IPS-NIHi7 (cell line): ENCODE measurements around the gene KCNJ8.
A peak's percentile ranks its signal among the peaks of the same experiment; 100 is the strongest.
"Not testable (repeated sequence)": the region's sequence is repeated elsewhere in the genome, so short reads cannot be mapped to it uniquely, and the experiment has no call there.

ENCODE experiments used
- DNase-seq: peaks from one replicate; pipeline ENCODE4 v3.0.0; 2012; ENCODE audit warnings: mixed read lengths; ENCODE audit errors: extremely low spot score

Gene KCNJ8

DNA sequence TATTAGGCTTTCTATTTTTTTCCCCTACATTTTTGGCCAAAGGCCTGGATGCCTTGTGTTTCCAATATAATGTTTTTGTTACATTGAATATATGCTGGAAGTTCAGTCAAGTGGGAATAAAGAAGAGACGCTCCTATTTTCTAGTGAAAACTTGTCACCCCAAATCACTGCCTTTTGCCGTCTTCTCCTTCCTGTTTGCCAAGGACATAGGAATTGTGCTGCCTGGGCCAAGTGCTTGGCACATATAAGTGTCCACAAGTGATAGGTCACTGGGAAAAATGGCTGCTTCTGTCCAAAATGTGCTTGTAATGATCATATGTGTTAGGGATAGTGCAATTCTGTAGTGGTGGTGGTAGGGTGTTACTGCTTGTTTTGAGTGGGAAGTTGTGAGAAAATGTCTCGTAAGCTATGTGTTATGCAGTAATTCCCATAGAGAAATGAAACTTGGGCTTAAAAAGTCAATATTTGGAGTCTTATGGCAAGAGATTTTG lies 11.6 kb upstream of the KCNJ8 start:
- DNase-seq: no peak

DNA sequence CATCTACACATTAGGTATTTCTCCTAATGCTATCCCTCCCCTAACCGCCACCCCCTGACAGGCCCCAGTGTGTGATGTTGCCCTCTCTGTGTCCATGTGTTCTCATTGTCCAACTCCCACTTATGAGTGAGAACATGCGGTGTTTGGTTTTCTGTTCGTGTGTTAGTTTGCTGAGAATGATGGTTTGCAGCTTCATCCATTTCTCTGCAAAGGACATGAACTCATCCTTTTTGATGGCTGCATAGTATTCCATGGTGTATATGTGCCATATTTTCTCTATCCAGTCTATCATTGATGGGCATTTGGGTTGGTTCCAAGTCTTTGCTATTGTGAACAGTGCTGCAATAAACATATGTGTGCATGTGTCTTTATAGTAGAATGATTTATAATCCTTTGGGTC lies 8.2 kb upstream of the KCNJ8 start:
- not testable (repeated sequence) for DNase-seq

DNA sequence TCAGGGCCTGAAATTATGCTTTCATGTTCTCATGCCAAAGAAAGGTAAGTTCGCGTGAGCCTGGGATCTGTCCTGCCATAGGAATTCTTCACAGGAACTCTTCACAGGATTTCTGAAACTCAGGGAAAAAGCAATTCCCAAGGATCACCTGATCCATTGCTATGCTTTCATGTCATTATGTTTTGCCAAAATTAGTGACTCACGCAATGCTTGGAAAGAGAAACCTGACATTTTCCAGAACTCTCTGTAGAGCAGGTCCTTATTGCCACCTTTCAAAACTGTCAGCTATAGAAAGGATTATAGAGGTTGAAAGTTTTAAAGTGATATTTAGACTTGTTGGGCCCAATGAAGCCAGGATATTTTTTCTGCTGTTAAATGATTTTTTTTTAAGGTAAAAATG lies 6.3 kb upstream of the KCNJ8 start:
- DNase-seq: no peak

DNA sequence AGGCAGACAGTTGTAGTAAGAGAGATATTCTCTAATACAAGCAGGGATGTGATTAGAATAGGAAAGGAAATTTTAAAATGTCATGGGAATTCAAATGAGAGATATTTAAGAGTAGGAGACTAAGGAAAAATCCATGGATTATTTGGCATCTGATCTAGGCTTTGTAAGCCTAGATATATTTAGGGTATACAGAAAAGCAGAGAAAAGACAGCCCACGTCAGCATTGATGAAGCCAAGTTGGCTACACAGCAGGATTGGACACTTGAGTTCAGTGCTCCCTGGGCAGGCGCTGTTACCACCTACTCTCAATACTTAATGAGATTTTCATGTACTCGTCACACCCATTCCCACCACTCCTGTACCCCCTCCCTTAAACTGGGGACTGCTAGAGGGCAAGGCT lies 1.7 kb upstream of the KCNJ8 start:
- no peak for DNase-seq

DNA sequence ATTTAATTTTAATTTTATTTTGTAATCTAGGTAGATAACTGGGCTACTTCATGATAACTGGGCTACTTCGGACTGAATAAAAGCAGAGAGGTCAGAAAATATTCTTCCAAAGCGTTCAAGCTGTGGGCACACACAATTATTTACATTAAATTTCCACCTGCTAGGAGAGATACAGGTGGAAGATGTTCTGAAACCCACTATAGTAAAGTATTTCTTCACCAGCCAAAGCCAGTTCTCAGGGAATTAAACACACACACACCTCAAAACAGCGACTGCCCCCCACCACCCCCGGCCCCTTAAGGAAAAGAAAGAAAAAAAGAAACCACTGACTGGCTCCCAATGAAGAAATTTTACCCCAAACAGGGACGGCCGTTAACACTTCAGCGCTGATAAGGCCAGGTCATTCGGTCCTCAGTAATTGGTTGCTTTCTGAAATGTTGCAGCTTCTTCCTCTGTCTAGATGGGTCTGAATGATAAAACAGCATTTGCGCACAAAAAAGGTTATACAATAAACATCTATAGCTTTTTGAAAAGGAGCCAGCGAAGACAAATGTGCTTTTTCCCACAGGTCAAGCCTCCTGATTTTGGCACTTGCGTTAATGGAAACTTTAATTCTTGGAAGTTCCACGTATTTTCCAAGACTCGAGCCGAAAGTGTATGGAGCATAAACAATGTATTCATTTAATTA lies 771 bp upstream of the KCNJ8 start:
- no peak for DNase-seq

DNA sequence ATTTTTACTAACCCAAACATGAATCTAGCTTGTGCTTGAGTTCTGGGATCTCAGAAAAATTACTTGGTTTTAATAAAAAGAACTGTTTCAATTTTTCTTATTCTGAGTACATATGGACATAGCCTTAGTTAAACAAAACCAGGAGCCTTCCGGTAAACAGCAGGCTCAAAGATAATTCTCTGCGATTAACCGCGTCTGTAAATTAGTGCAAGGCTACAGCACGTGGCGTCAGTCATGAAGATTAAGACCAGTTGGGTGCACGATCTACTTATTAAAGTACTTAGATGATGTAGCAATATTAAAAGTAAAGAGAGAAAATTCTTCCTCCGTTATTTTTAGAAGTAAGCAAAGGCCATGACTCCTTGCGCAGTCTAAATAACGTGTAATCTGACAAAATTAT lies 700 bp downstream of the KCNJ8 start:
- no peak for DNase-seq

DNA sequence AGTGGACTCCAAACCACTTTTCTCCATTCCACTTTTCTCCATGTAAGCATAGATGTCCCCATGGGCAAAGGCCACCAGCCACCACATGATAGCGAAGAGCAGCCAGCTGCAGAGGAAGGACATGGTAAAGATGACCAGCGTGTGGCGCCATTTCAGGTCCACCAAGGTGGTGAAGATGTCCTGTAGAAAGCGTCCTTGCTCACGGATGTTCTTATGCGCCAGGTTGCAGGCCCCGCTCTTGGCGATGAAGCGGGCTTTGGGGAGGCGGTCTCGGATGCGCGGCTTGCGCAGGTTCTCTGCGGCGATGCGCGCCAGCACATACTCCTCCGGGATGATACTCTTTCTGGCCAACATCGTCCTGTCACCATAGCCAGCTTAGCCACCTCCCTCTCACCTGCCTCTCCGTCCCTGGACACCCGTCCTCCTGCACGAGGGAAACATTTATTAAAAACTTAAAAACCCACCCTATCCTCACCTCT lies 1.2 kb downstream of the KCNJ8 start:
- DNase-seq: peak; percentile 70

DNA sequence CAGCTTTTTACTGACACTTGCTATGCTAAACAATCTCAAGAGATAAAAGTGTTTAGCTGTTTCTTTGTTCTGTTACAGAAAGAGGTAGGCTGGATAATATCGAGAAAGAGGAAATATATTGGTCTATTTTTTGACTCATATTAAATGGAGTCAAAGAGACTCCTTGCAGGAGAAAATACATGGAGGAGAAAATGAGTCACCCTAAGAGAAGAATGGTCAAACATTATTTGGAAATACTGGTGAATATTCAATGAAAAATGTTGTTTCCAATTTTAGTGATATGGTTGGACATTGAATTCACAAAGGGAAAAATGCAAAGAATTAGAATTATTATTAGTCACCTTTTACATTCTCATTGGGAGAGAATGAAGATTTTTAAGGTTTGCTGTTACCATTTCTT lies 3.2 kb downstream of the KCNJ8 start:
- no peak for DNase-seq

DNA sequence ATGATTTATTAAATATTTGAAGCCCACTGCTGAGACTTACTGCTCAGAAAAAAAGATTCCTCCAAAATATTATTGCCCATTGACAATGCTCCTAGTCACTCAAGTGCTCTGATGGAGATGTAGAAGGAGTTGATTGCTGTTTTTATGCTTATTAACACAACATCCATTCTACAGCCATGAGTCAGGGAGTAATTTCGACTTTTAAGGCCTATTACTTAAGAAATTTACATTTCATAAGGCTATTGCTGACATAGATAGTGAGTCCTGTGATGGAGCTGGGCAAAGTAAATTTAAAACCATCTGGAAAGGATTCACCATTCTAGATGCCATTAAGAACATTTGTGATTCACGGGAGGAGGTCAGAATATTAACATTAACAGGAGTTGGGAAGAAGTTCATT lies 5.2 kb downstream of the KCNJ8 start:
- DNase-seq: no peak

DNA sequence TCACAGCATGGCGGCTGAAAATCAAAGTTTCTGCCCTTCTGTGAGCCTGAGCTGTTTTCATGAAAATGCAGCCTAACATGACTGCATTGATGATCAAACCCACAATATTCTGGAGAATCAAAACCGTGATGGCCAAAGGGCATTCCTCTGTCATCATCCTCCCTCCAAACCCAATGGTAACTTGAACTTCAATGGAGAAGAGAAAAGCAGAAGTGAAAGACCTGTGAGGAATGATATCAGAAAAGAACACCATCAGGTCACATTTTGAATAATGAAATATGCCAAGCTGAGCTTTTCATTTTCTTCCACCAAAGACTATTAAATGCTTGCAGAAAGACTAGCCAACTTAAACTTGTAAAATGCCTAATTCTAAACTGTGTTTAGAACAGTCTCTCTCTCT lies 8.1 kb downstream of the KCNJ8 start:
- no peak for DNase-seq

DNA sequence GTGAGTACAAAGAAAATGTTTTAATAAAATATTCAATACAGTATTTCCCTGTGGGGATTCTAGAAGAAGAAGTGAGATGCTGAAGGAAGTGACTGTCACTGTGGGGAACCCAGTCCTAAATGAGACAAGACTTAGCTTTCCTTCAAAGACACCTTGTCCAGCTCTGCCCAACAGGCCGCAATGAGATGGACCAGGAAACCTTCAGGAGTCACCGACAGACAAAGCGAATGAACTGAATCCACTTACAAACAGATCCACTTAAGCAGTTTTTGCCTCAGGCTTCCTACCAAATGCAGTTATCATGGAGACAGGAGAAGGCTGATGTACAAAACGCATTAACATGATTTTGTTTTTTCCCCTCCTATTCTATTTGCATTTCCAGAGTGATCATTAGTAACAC lies 9.6 kb downstream of the KCNJ8 start:
- DNase-seq: no peak

DNA sequence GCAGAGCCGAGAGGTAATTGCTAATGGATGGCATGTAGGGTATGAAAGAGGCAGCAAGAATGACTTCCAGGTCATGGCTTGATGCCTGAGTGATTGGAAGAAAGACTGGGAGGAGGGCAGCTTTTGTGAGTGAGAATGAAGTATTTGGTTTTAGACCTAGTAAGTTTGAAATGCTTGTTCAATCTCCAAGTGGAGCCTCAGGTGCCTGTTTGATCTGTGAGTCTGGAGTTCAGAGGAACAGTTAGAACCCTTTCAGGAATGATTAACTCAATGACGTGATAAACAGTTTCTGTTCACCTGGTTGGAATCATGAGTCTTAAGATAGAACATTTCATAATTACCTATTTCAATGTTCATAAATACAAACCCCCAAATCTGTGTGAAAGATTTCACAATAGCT lies 10.4 kb downstream of the KCNJ8 start:
- DNase-seq: no peak

DNA sequence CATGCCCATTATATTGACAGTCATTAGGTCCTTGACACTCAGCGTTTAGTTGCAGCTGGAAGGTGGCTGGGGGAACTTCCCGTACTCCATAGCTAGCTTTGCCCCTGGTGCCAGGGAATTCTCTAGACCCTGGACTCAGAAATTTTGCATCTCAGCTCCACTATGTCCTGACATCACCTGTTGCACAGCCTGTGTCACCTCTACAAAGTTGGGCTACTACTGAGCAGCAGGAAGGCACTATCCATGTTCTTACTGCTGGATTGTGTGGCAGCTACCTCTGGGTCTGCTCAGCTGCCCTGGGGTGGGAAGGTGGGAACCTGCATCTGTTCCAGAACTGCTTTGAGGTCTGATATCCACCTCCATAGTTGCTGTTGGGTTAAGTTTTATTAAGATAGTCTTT lies 11.0 kb downstream of the KCNJ8 start:
- no peak for DNase-seq

DNA sequence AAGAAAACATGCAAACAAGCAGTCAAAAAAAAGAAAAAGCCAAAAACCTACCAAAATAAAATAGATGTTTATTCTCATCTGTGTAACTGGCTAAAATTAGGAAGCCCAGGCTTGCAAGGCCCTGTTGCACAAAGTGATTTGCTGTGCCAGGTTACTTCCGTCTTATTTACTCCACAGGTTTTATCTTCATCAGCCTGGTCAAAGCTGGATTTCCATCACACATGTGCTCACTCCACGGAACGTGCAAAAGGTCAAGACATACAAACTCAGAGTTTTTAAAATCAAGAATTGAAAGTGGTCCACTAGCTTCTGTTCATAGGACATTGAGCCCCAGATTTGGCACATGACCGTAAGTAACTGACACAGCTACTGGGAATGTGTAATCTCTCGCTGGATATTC lies 14.8 kb downstream of the KCNJ8 start:
- DNase-seq: no peak

DNA sequence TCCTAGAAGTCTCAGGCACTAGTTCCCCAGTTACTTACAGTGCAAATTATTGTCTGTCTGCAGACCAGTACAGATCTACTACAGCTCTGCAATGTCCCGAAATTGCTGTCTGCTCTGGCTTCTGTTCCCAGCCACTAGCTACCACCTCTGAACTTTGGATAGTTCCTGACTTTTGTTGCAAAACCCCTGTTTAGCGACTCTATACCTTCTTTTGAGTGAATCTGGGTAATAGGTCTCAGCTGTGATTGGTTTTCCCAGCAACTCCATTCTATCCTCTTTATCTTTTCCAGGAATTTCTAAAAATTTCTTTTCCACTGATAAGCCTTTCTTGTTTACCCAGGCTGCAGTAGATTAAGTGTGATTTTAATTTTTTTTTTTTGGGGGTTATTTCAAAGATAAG lies 16.8 kb downstream of the KCNJ8 start:
- DNase-seq: no peak

DNA sequence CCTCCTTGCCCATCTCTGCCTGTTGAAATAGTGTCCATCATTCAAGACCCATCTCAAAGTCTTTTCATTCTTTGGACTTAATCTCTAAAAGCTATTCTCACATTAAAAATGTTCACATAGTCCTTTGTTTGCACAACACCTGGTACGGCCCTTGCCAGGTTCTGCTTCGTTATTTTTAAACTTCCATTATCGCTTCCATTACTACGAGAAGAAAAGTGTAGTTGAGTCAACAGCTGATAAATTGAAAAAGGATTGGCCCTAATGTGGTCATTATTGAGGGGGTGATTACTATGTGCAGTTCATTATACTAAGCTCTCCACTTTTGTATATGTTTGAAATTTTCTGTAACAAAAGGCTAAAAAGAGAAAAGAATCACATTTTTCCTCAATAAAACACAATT lies 17.8 kb downstream of the KCNJ8 start:
- no peak for DNase-seq

DNA sequence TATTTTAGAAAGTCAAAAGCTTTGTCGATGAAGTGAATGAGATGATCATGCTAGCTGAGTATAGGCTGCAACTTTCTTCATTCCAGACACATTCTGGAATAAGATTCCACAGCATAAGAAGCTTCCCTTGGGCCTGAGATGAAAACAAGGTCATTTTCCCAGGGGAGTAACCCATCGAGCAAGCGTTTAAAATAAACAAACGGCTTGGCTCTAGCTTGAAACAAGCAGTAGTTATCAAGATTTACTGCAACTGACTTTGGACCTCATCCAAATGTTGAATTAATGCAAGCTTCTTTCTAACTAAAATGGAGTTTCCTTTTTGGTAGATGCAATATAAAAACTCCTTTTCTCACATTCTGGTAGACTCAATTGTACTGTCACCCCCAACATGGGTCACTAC lies 23.0 kb downstream of the KCNJ8 start:
- no peak for DNase-seq

DNA sequence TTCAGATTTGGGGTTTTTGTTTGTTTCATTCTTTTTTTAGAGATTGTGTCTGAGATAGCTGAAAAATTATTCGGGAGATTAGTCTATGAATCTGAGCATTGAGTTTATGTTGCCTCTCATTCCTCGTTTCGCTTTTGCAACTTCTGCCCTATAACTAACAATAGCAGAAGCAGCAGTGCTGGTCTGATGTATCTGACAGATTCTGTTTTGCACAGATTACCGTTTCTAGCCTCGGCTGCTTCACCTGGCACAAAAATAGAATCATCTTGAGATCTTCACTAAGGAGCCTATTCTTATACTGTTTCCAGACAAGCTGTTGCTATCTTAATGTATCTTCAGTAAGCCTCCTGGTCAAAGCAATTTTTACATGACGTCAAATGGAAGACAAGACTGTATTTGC lies 29.2 kb downstream of the KCNJ8 start:
- no peak for DNase-seq

DNA sequence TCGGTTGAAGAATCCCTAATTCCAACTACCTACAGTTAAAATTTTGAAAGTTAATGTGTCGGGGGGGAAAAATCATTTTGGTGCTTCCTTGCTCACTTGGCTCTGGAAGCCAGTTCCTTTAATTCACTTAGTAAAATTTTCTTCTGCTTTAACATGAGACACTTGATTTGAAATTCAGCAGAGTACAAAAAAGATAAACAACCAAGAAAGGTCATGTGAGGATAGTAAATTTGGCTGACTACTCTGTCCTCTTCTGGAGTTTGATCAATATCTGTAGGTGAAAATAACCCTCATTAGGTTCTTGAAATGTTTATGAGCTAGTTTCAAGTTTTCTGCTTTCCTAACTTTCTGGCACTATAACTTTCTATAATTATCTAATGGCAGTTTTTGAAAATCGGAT lies 43.4 kb downstream of the KCNJ8 start:
- no peak for DNase-seq

DNA sequence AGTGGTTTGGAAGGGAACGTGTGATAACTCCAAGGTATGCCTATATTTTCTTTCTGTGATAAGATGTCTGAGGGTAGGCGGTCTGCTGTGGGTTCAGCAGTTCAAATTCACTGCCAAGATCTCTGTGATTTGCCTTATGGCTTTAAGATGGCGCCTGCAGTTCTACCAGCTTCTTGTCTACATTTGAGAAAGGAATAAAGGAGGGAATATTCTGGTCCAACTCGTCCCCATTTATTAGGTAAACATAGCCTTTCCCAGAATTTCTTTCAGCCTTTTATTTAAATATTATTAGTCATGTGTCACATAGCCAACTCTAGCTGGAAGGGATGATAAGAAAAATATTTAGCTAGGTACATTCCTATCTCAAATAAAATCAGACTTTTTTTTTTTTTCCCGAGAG lies 48.8 kb downstream of the KCNJ8 start:
- no peak for DNase-seq

DNA sequence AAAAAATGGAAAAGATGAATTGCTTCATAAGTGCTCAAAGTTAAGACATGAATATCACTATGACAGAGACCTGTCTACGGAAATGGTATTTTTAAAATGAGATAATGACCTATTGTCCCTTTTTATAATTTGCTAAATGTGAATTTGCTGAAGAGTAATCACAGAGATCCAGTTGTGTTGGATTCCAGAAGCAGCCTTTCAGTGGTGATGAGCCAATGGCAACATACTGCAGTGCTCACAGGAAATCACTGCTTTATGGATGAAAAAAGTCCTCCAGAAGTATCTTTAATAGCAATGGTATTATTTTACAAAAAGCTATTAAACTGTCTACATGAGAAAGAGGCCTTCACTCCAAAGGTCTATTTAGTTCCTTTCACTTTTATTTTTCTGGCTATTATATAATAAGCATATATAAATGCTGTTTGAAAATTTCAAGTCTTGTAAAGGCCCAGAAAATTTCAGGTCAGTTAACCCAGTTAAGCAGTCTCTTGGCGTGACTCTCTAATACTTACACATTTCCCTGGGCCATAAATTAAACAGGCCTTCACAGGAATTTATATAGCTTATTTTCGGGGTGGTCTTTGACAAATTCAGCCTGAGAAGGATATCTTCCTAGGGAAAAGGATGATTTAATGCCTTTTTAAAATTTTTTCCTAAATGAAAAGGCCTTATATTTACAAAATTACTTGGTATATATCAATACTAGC lies 55.4 kb downstream of the KCNJ8 start:
- DNase-seq: no peak

DNA sequence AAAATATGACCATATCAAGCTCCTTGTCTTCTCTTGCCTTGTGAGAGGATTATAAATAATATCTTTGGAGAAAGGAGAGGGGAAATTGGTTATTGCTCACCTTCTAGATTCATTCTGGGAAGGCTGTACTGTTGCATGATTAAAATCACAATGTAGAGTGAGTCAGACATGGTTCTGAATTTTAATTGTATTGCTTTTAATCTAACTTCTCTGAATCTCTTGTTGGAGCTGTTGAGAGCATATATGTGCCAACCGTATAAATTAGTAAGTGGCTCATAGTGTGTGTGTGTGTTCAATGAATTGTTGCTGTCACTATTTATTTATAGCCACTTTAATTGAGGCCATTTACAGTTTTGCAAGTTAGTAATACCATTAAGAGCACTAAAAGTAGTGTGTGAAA lies 56.1 kb downstream of the KCNJ8 start:
- DNase-seq: no peak

DNA sequence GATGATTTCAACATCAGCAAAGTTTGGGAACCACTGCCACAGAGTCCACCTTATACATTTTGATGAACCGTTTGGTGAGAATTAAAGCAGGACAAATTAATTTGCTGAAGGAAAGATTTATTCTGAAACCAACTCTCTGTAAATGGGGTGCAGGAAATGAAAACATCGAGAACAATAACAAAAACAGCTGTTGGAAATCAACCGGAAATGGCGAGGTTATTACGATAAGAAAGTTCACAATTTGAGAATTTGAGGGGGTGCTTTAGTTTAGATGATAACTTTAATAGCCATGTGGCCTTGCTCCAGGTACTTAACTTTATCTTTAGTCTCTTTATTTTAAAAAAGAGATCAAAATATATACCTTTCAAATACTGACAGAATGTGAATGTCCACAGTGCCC lies 56.7 kb downstream of the KCNJ8 start:
- DNase-seq: no peak

DNA sequence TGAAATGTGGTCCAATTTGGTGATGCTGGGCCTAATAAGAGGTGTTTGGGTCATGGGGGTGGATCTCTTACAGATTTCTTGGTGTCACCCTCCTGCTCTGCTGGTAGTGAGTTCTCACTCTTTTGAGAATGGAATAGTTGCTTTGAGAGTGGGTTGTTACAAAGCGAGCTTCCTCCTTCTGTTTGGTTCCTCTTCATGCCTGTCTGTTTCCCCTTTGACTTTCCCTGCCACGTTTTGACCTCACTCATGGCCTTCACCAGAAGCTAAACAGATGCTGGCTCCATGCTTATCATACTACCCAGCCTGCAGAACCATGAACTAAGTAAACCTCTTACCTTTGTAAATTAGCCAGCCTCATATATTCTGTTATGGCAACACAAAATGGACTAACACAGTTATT lies 59.1 kb downstream of the KCNJ8 start:
- no peak for DNase-seq
